Panc1 (cell line): Measurements from ENCODE around the gene RER1. TPM values are rescaled to one million over a fixed set of nuclear protein-coding genes. Genes with fewer than 3 reads are reported as not detected.

Experiments
- ATAC-seq: fragments of 200-7000 bp; cut with Tn5 transposase; 2 replicates; pipeline ENCODE4 v1.9.1; 2020; ENCODE audit warnings: mild to moderate bottlenecking, moderate library complexity
- BruUV-seq: library from RNA; stranded (reverse); fragments of 400-500 nt; replicated peaks from 2 replicates; lab custom pipeline; 2021; lab: Mats Ljungman, UMichigan
- CTCF ChIA-PET: fragments of 300-600 bp; sonication (Branson Sonifier 250); formaldehyde crosslinking; loops from one replicate; lab custom pipeline; 2022; ENCODE audit warnings: antibody characterized with exemption; lab: Charles Lee
- POLR2A ChIA-PET: fragments of 300-600 bp; sonication (Branson Sonifier 250); formaldehyde crosslinking; loops from one replicate; lab custom pipeline; 2022; ENCODE audit warnings: antibody characterized with exemption; lab: Charles Lee
- DNase-seq: peaks from one replicate; pipeline ENCODE4 v3.0.0-alpha.2; 2010; ENCODE audit warnings: low read depth, low spot score
- H3K27ac ChIP-seq: 2 replicates; pipeline ENCODE4 v1.5.1; 2011; ENCODE audit warnings: mild to moderate bottlenecking, low read length, inconsistent platforms
- H3K27me3 ChIP-seq: fragments of 200-500 bp; sonication (Bioruptor generic); 2 replicates; pipeline ENCODE4 v1.6.0; 2014; ENCODE audit warnings: low read length, inconsistent platforms; ENCODE audit not compliant: control insufficient read depth, insufficient read depth
- H3K36me3 ChIP-seq: fragments of 200-500 bp; sonication (Bioruptor generic); 2 replicates; pipeline ENCODE4 v1.5.1; 2014; ENCODE audit warnings: inconsistent platforms, mild to moderate bottlenecking, low read length, moderate library complexity; ENCODE audit not compliant: control insufficient read depth, insufficient read depth
- H3K4me1 ChIP-seq: 2 replicates; pipeline ENCODE4 v1.5.1; 2011; ENCODE audit warnings: inconsistent platforms, mild to moderate bottlenecking, low read length, moderate library complexity; ENCODE audit not compliant: control insufficient read depth, insufficient read depth
- H3K4me3 ChIP-seq, 2 experiments: 2 replicates each; pipeline ENCODE4 v1.5.1; 2011 to 2012; ENCODE audit warnings: low read depth in 2 of 2, low read length in 2 of 2, mild to moderate bottlenecking in 2 of 2, inconsistent platforms in 1 of 2, moderate library complexity in 1 of 2
- H3K9me3 ChIP-seq: fragments of 200-500 bp; sonication (Bioruptor generic); 2 replicates; pipeline ENCODE4 v1.5.1; 2014; ENCODE audit warnings: low read depth, mild to moderate bottlenecking, inconsistent platforms, low read length, moderate library complexity; ENCODE audit not compliant: control insufficient read depth, insufficient read depth
- POLR2AphosphoS5 ChIP-seq: IDR thresholded peaks from 2 replicates; pipeline ENCODE4 v1.6.1; 2012; ENCODE audit warnings: mild to moderate bottlenecking, low read depth, low read length, moderate library complexity
- SIN3A ChIP-seq: IDR thresholded peaks from 2 replicates; pipeline ENCODE4 v1.6.1; 2012; ENCODE audit warnings: low read depth, mild to moderate bottlenecking, low read length, moderate library complexity, borderline replicate concordance; ENCODE audit not compliant: insufficient read depth
- TCF7L2 ChIP-seq: IDR thresholded peaks from 2 replicates; pipeline ENCODE4 v1.6.1; 2011; ENCODE audit warnings: mild to moderate bottlenecking, low read depth, low read length, inconsistent platforms
- in situ Hi-C: cut with HindIII; loops from 2 replicates; pipeline ENCODE4 v1.10.0; 2016; ENCODE audit warnings: low sequenced_read_pairs, low pct_unique_long_range_greater_than_20kb
- intact Hi-C: fragments of 100-400 bp; cut with micrococcal nuclease; formaldehyde crosslinking; loops from one replicate; pipeline ENCODE4 v1.10.0; 2022; ENCODE audit not compliant: unreplicated experiment
- total RNA-seq: library from RNA; stranded (reverse); gene quantifications from one replicate; pipeline ENCODE4 v1.2.1, GENCODE V29; 2021; ENCODE audit not compliant: unreplicated experiment
- TF ChIP-seq, protein P1 (sequence below): fragments of 450-650 bp; IDR thresholded peaks from 2 replicates; pipeline ENCODE4 v1.5.1; 2017; ENCODE audit warnings: mild to moderate bottlenecking
- TF ChIP-seq, protein P2 (sequence below), 2 experiments: IDR thresholded peaks; 2 replicates each; pipeline ENCODE4 v1.6.1; 2011 to 2012; ENCODE audit warnings: low read depth in 2 of 2, control low read depth in 1 of 2, low read length in 1 of 2, mild to moderate bottlenecking in 1 of 2, moderate library complexity in 1 of 2; ENCODE audit not compliant: insufficient read depth in 1 of 2

Gene RER1
- total RNA-seq, 1 experiment from 2014 or later: 235 TPM

DNA sequence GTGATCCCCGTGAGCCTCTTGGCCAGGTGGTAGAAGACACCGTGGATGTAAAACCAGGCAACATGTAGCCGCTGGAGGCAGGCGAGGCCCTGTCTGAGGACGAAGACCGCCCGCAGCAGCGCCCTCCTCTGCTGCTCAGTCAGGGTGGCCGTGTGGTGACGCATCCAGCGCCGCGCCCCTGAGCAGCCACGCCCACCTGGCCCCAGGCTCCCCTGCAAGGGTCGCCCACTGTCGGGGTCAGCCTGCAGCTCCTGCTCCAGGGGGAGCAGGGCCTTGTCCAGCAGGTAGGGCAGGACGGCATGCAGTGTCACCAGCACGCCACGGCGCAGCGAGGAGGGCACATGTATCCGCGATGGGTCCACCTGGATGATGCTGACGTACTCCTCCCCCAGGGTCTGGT is 16.8 kb downstream of the RER1 start:
- H3K36me3 ChIP-seq: peaks cover 5% of the 10 kb centered on the region
- ChIA-PET POLR2A (no interaction called here), CTCF (no interaction called here)
- no peak overlapping the region for H3K4me3 ChIP-seq
- ATAC-seq (no peak), DNase-seq (no peak)
- intact Hi-C loops: no loop called here
- no peak overlapping the region for H3K27ac ChIP-seq
- peaks cover 25% of the 10 kb centered on the region for H3K4me1 ChIP-seq
- in situ Hi-C loops: no loop called here
- TF ChIP-seq SIN3A (no peak), POLR2AphosphoS5 (no peak)
- H3K27me3 ChIP-seq: no peaks in the 10 kb centered on the region
- no TSS peak for BruUV-seq
- H3K9me3 ChIP-seq: no peaks in the 10 kb centered on the region

DNA sequence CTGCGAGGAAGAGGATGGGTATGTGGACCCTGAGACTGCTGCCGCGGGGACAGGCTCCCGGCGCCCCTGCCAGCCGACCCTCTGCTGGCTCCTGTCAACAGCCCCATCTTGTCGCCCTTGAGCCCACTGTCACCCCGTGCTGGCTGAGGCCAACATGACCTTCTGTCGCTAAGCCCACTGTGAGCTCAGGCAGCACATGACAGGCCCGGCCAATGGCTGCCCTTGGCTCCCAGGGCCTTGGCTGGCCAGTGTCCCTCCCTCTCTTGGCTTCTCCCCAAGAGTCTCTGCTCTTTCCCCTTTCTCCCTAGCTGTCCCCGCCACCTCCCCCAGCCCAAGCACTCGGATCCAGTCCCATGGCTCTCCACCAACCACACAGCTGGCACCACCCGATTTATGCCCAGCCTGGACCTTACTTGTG is 17.2 kb downstream of the RER1 start:
- intact Hi-C loops: no loop called here
- CTCF ChIA-PET: no interaction called here

More for the DNA sequence above, 17.2 kb downstream of the RER1 start:
- in situ Hi-C loops: no loop called here
- Histone ChIP-seq H3K4me1 (peaks cover 25% of the 10 kb centered on the region), H3K4me3 (no peak overlapping the region), H3K27ac (no peak overlapping the region), H3K9me3 (no peaks in the 10 kb centered on the region), H3K36me3 (peaks cover 5% of the 10 kb centered on the region; the same call in 1 of the 2 replicates), H3K27me3 (no peaks in the 10 kb centered on the region)
- DNase-seq: no peak
- no TSS peak for BruUV-seq
- TF ChIP-seq, protein P1, sequence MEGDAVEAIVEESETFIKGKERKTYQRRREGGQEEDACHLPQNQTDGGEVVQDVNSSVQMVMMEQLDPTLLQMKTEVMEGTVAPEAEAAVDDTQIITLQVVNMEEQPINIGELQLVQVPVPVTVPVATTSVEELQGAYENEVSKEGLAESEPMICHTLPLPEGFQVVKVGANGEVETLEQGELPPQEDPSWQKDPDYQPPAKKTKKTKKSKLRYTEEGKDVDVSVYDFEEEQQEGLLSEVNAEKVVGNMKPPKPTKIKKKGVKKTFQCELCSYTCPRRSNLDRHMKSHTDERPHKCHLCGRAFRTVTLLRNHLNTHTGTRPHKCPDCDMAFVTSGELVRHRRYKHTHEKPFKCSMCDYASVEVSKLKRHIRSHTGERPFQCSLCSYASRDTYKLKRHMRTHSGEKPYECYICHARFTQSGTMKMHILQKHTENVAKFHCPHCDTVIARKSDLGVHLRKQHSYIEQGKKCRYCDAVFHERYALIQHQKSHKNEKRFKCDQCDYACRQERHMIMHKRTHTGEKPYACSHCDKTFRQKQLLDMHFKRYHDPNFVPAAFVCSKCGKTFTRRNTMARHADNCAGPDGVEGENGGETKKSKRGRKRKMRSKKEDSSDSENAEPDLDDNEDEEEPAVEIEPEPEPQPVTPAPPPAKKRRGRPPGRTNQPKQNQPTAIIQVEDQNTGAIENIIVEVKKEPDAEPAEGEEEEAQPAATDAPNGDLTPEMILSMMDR: no peak
- TF ChIP-seq SIN3A: no peak
- no peak for TF ChIP-seq POLR2AphosphoS5
- TF ChIP-seq, protein P2, sequence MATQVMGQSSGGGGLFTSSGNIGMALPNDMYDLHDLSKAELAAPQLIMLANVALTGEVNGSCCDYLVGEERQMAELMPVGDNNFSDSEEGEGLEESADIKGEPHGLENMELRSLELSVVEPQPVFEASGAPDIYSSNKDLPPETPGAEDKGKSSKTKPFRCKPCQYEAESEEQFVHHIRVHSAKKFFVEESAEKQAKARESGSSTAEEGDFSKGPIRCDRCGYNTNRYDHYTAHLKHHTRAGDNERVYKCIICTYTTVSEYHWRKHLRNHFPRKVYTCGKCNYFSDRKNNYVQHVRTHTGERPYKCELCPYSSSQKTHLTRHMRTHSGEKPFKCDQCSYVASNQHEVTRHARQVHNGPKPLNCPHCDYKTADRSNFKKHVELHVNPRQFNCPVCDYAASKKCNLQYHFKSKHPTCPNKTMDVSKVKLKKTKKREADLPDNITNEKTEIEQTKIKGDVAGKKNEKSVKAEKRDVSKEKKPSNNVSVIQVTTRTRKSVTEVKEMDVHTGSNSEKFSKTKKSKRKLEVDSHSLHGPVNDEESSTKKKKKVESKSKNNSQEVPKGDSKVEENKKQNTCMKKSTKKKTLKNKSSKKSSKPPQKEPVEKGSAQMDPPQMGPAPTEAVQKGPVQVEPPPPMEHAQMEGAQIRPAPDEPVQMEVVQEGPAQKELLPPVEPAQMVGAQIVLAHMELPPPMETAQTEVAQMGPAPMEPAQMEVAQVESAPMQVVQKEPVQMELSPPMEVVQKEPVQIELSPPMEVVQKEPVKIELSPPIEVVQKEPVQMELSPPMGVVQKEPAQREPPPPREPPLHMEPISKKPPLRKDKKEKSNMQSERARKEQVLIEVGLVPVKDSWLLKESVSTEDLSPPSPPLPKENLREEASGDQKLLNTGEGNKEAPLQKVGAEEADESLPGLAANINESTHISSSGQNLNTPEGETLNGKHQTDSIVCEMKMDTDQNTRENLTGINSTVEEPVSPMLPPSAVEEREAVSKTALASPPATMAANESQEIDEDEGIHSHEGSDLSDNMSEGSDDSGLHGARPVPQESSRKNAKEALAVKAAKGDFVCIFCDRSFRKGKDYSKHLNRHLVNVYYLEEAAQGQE (IDR thresholded peaks at IDR 0.05; ENCODE audit: insufficient read depth in 1 of 2, low read depth in 2 of 2, low read length in 1 of 2): no peak
- TF ChIP-seq TCF7L2: no peak
- no peak for ATAC-seq
- POLR2A ChIA-PET: interaction anchor here (0.7 kb wide), 1 partner anchor 41 kb away, joined by 6 read pairs; no protein-coding TSS in a partner anchor
